Endothelial cell of umbilical vein (primary cell): ENCODE measurements around the gene RBM27.

ENCODE experiments used
- CTCF ChIP-seq, 2 donors: IDR thresholded peaks; 1 replicate in 1 of 2; 2 replicates in 1 of 2; pipeline ENCODE4 v1.5.1; 2011; ENCODE audit warnings: low read length in 2 of 2, mild to moderate bottlenecking in 2 of 2, moderate library complexity in 2 of 2, control low read depth in 1 of 2, inconsistent platforms in 1 of 2, low read depth in 1 of 2; ENCODE audit not compliant: insufficient read depth in 1 of 2; ENCODE audit errors: extremely low read depth in 1 of 2
- EZH2 ChIP-seq: IDR thresholded peaks from 2 replicates; pipeline ENCODE4 v1.6.1; 2012; ENCODE audit warnings: borderline replicate concordance, low read depth, mild to moderate bottlenecking, moderate library complexity, low read length, inconsistent platforms; ENCODE audit not compliant: severe bottlenecking
- JUN ChIP-seq: IDR thresholded peaks from 2 replicates; pipeline ENCODE4 v1.6.1; 2011; ENCODE audit warnings: borderline replicate concordance, low read depth; ENCODE audit not compliant: insufficient read length, insufficient read depth
- MAX ChIP-seq: IDR thresholded peaks from 2 replicates; pipeline ENCODE4 v1.6.1; 2011; ENCODE audit not compliant: insufficient read depth, insufficient read length
- MYC ChIP-seq: IDR thresholded peaks from one replicate; pipeline ENCODE4 v1.6.1; 2011; ENCODE audit warnings: mild to moderate bottlenecking, low read depth, low read length
- POLR2A ChIP-seq: IDR thresholded peaks from 2 replicates; pipeline ENCODE4 v1.6.1; 2012; ENCODE audit warnings: low read depth, mild to moderate bottlenecking, control low read depth, low read length

GRCh38 chr5:146188358-146188757 lies 15.0 kb upstream of the RBM27 start:
- no peak for TF ChIP-seq CTCF (IDR thresholded peaks at IDR 0.05; ENCODE audit: extremely low read depth in 1 of 2, insufficient read depth in 1 of 2, low read depth in 1 of 2, low read length in 2 of 2)
- no peak for TF ChIP-seq POLR2A
- TF ChIP-seq EZH2, result no peak
- no peak for TF ChIP-seq MAX
- no peak for TF ChIP-seq JUN
- no peak for TF ChIP-seq MYC
